ENCODE measurements around the gene CHAC1. TPM values are rescaled to one million over a fixed set of nuclear protein-coding genes. Genes with fewer than 3 reads are reported as not detected.

The CHAC1 gene
- total RNA-seq, 4 donors from 2014 or later = 0.60 to 6.7 (median 2.5) TPM

- no peak for DNase-seq
These were observed 34.4 kb upstream of the CHAC1 start for GRCh38 chr15:40918799-40919392.

GRCh38 chr15:40921949-40922607, 31.2 kb upstream of the CHAC1 start:
- H3K4me1 ChIP-seq = peaks cover 13 to 38% (median 31%) of the 10 kb centered on the region in 4 donors
- in situ Hi-C loops (cut with MboI; ENCODE audit: low pct_ligation_motif_present in 1 of 4, low pct_unique_long_range_greater_than_20kb in 1 of 4, low sequenced_read_pairs in 3 of 4) = loop anchor here in 1 of 4 donors (25.0 kb wide), 1 partner anchor 90 kb away; no protein-coding TSS in a partner anchor
- intact Hi-C loops (cut with DNase I; ENCODE audit: low total_unique reads) = no loop called here
- H3K36me3 ChIP-seq = no peaks in the 10 kb centered on the region
- peaks cover 20% of the 10 kb centered on the region for H3K27me3 ChIP-seq
- H3K27ac ChIP-seq = peak overlapping the region in 1 of 4 donors; percentile 28
- H3K9me3 ChIP-seq = no peaks in the 10 kb centered on the region
- WGBS, 2 donors (ENCODE audit: low coverage in 1 of 2) = 43% methylated on average over 5 of the region's 5 CpGs; no CpG with 5 or more reads in 1 of the 2 donors
- H3K4me3 ChIP-seq = no peak overlapping the region
- TF ChIP-seq EP300 (IDR thresholded peaks at IDR 0.05; ENCODE audit: low read depth) (no peak), CTCF (IDR thresholded peaks at IDR 0.05) (no peak), POLR2AphosphoS5 (IDR thresholded peaks at IDR 0.05) (no peak), POLR2A (IDR thresholded peaks at IDR 0.05) (no peak)
- no peak for DNase-seq

More at GRCh38 chr15:40918799-40919392, 34.4 kb upstream of the CHAC1 start:
- TF ChIP-seq POLR2A (IDR thresholded peaks at IDR 0.05) (no peak), EP300 (IDR thresholded peaks at IDR 0.05; ENCODE audit: low read depth) (no peak), CTCF (IDR thresholded peaks at IDR 0.05) (no peak), POLR2AphosphoS5 (IDR thresholded peaks at IDR 0.05) (no peak)
- Histone ChIP-seq H3K4me1 (peaks cover 0 to 20% (median 14%) of the 10 kb centered on the region in 4 donors), H3K9me3 (no peaks in the 10 kb centered on the region), H3K27me3 (no peaks in the 10 kb centered on the region), H3K27ac (peak overlapping the region in 1 of 4 donors; percentile 17), H3K36me3 (no peaks in the 10 kb centered on the region), H3K4me3 (no peak overlapping the region)
- WGBS, 2 donors (ENCODE audit: low coverage in 1 of 2) = 90% methylated on average over 18 of the region's 19 CpGs; no CpG with 5 or more reads in 1 of the 2 donors
- in situ Hi-C loops (cut with MboI; ENCODE audit: low pct_ligation_motif_present in 1 of 4, low pct_unique_long_range_greater_than_20kb in 1 of 4, low sequenced_read_pairs in 3 of 4) = loop anchor here in 1 of 4 donors (25.0 kb wide), 1 partner anchor 93 kb away; no protein-coding TSS in a partner anchor
- intact Hi-C loops (cut with DNase I; ENCODE audit: low total_unique reads) = no loop called here

GRCh38 chr15:40922608-40923005, 30.7 kb upstream of the CHAC1 start:
- in situ Hi-C loops (cut with MboI; ENCODE audit: low pct_ligation_motif_present in 1 of 4, low pct_unique_long_range_greater_than_20kb in 1 of 4, low sequenced_read_pairs in 3 of 4) = loop anchor here in 1 of 4 donors (25.0 kb wide), 1 partner anchor 90 kb away; no protein-coding TSS in a partner anchor

More at GRCh38 chr15:40922608-40923005, 30.7 kb upstream of the CHAC1 start:
- Histone ChIP-seq H3K27me3 (peaks cover 25% of the 10 kb centered on the region), H3K9me3 (no peaks in the 10 kb centered on the region), H3K4me3 (no peak overlapping the region), H3K4me1 (peaks cover 13 to 43% (median 37%) of the 10 kb centered on the region in 4 donors), H3K27ac (peak overlapping the region in 1 of 4 donors; percentile 28), H3K36me3 (no peaks in the 10 kb centered on the region)
- TF ChIP-seq CTCF (IDR thresholded peaks at IDR 0.05) (no peak), POLR2AphosphoS5 (IDR thresholded peaks at IDR 0.05) (no peak), EP300 (IDR thresholded peaks at IDR 0.05; ENCODE audit: low read depth) (no peak), POLR2A (IDR thresholded peaks at IDR 0.05) (no peak)
- DNase-seq = no peak
- intact Hi-C loops (cut with DNase I; ENCODE audit: low total_unique reads) = no loop called here
- 40 to 51% methylated on average over 2 to 10 of the region's 10 CpGs for WGBS, 2 donors (ENCODE audit: low coverage in 1 of 2)

All from transverse colon (tissue), 4 donors.